Measurements from ENCODE around the gene ZFP92.

DNA sequence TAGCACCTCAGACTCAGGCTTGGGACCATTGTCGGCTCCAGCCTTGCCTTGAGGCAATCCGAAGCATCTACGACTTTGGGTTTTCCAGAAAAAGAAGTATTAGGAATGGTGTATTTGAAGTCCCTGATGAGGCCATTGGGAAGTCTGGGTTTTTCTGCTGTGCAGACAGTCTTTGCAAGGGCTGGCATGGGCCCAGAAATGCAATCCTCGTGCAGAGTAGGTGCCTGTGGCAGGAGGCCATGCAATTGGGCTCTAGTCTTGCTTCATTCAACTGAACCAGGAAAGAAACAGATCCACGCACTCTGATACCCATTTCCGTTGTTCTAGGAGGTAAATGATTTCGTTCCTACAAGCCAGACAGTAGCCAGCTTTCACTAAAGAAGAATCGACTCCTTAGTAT, 12.4 kb downstream of the ZFP92 start:
- TF ChIP-seq CTCF (conservative IDR thresholded peaks at IDR 0.05 in 1 of 2, IDR thresholded peaks at IDR 0.05 in 1 of 2; ENCODE audit: extremely low read depth in 1 of 2, insufficient read depth in 1 of 2, low read depth in 1 of 2, low read length in 2 of 2) (no peak), EZH2 (IDR thresholded peaks at IDR 0.05; ENCODE audit: borderline replicate concordance, low read length) (no peak)

Data from mammary epithelial cell (primary cell).